NCI-H187 (cell line): Measurements from ENCODE around the gene DAG1.

Experiments used
- DNase-seq, 2 experiments: peaks; one replicate each; lab custom pipeline; 2025; lab: John Stamatoyannopoulos, UW

The DAG1 gene

DNA sequence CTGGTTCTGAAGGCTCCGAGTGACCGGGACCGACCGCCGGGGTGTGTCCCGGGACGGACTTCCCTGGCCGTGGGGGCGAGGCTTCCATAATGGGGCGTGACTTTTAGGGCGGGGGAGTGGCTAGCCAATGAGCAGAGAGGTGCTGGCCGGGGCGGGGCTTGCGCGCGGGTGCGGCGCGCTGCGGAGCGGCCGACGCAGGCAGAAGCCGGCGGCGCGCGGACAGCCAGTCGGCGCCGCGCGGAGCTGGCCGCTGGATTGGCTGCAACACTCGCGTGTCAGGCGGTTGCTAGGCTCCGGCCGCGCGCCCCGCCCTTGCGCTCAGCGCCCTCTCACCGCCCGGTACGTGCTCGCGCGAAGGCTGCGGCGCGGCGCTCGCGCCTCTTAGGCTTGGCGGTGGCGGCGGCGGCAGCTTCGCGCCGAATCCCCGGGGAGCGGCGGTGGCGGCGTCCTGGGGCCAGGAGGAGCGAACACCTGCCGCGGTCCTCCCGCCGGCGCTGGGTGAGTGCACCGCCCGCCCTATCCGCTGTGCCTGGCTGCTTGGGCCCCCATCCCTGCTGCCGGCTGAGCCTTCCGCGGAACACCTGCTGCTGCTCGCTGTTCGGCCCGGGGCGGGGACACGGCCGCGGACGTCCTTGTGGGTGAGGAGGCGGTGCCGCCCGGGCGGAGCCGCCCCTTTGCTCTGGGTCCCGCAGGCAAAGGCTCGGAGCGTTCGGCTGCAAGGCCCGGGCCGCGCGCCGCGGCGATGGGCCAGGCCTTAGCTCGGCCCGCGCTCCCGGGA is at the start of gene DAG1:
Gene DAG1 (plus strand): TSS at position 332 of the 778 bp plus-strand sequence. CDS start 40,268 bp downstream, outside the sequence.
- DNase-seq: peak; percentile 77 to 84

DNA sequence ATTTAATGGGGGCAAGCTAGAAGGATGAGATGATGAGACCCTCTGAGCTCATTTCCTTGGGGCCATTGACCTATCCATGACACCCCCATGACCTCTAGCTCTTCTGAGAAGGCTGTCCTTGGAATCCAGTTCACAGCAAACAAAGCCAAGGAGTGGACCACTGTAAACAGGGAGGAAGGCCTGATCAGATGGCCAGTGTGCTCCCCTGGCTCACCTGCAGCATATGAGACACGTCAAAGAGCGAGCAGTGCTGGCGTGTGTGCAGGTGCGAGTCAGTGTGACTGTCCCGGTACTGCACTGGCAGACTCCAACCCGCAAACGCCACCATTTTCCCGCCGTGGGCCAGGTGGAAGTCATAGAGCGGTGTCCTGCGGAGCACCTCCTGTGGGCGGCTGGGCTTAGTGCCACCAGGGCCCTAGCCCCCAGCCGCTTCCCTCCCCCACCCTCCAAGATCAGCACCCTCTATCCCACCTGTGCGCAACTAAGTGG is 48.1 kb upstream of the DAG1 start:
- DNase-seq: no peak

DNA sequence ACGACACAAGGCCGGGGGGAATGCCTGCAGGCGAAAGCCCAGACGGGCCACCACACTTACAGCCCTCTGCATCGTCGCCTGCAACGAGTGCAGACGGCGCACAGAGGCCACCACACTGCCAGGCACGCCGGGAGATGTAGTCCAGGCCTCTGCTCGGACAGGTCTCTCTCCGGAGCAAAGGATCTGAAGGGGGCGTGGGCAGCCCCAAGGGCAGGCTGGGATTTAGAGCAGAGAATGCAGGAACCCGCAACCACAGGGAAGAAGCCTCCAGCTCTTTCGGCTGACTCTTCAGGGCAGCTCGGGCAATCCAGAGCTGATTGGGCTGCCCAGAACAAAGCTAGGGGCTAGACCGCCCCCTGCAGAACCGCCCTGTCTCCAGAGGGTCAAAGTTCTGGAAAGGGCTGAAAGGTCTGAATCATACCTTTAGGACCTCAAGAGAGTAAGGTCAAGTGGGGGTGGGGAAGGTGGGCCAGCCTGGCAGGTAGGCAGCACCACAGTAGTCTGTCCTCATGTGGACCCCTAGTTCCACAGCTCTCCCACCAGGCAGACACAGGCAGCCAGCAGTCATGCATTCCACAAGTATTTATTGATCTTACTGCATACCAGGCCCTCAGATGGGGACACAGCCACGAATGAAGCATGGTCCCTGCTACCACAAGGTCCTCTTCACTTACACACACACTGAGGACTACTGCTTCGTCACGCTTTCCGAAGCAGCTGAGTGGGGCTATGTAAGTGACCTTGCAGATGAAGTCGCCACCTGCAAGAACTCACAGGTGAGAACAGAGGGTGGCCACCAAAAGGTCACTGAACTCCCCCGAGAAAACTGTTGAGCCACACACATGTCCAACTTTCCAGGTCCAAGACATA is 47.5 kb upstream of the DAG1 start, which contains the start of gene AMT:
Gene AMT (minus strand): TSS at position 95 of the 870 bp plus-strand sequence. CDS start 23 bp downstream, at position 72.
- DNase-seq: no peak

DNA sequence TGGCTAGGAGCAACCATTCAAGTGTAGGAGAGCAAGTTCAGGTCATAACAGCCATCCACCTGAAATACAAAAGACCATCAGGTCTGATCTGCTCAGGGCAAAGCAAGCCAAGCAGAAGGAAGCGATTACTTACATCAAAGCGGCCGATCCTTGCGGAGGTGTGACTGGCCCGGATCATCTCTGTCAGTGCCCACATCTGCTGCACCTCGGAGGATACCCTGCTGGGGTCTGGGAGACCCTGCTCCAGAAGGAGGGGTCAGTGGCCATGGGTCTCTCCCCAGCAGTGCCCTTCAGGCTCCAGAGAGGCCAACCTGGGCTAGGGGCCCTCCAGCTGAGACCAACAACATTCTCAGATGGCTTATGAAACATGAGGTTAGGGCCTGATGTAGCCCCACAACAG is 45.3 kb upstream of the DAG1 start:
- DNase-seq: no peak

DNA sequence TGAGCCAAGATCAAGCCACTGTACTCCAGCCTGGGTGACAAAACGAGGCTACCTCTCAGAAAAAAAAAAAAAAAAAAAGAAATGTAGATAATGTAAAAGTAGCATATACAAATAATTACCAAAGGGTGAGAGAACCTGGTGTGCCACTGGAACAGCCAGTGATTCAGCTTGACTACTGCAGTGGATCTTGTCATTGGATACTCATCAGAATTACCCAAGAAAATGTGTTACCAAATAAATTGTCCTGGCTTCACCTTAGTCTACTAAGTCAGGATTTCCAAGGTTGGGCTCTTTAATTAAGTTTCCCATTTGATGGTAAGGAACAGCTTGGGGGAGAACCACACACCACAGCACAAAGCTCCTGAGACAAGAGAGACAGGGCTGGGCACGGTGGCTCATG is 42.5 kb upstream of the DAG1 start:
- no peak for DNase-seq

DNA sequence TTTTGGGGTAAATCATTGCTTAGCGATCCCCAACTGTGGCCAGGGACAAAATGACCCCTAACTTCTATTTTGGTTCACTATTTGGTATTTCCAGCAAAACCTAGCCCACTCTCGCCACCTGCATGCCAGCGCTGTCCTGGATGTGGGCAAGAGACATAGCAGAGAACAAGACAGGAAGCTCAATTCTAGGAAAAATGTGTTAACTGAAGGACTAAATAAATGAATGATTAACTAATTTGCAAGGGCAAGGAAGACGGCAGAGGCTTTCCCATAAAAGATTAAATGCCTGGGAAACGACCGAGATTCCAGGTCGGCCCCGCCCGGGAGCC is 41.4 kb upstream of the DAG1 start:
- DNase-seq: no peak

DNA sequence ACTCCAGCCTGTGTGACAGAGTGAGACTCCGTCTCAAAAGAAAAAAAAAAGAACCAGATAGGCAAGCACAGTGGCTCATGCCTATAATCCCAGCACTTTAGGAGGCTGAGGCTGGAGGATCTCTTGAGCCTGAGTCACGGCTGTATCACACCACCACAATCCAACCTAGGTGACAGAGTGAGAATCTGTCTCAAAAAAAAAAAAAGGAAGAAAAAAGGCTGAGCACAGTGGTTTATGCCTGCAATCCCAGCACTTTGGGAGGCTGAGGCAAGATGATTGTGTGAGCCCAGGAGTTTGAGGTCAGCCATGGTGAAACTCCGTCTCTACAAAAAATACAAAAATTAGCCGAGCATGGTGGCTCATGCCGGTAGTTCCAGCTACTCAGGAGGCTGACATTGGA is 35.3 kb upstream of the DAG1 start:
- no peak for DNase-seq

DNA sequence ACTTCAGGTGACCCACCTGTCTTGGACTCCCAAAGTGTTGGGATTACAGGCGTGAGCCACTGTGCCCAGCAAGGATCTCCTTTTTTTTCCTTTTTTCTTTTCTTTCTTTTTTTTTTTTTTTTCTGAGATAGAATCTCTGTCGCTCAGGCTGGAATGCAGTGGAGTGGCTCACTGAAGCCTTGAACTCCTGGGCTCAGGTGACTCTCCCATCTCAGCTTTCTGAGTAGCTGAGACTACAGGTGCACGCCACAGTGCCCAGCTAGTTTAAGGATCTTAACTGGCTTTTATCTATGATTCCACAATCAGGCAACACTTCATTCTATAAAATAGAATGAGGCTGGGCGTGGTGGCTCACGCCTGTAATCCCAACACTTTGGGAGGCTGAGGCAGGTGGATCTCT is 24.7 kb upstream of the DAG1 start:
- DNase-seq: no peak

DNA sequence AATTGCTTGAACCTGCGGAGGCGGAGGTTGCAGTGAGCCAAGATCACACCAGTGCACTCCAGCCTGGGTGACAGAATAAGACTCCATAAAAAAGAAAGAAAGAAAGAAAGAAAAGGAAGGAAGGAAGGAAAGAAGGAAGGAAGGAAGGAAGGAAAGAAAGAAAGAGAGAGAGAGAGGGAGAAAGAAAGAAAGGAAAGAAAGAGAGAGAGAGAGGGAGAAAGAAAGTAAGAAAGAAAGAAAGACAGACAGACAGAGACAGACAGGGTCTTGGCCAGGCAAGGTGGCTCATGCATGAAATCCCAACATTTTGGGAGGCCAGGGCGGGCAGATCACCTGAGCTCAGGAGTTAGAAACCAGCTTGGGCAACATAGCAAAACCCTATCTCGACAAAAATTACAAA is 16.4 kb upstream of the DAG1 start:
- DNase-seq: no peak

DNA sequence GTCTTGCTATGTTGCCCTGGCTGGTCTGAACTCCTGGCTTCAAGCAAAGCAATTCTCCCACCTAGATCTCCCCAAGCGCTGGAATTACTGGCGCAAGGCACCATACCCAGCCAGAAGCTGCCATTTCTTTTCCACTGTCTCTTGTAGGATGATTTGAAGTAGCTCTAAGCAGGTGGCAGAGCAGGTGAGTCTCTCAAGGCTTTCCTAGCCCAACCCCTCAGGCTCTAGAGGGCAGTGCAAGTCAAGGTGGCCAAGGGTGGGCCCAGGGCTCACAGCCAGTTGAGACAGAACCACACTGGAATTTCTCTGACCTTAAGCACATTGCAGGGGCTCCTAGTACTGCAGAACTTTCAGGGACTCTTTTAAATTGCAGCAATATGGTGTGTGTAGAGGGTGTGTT is 15.6 kb upstream of the DAG1 start:
- DNase-seq: no peak

DNA sequence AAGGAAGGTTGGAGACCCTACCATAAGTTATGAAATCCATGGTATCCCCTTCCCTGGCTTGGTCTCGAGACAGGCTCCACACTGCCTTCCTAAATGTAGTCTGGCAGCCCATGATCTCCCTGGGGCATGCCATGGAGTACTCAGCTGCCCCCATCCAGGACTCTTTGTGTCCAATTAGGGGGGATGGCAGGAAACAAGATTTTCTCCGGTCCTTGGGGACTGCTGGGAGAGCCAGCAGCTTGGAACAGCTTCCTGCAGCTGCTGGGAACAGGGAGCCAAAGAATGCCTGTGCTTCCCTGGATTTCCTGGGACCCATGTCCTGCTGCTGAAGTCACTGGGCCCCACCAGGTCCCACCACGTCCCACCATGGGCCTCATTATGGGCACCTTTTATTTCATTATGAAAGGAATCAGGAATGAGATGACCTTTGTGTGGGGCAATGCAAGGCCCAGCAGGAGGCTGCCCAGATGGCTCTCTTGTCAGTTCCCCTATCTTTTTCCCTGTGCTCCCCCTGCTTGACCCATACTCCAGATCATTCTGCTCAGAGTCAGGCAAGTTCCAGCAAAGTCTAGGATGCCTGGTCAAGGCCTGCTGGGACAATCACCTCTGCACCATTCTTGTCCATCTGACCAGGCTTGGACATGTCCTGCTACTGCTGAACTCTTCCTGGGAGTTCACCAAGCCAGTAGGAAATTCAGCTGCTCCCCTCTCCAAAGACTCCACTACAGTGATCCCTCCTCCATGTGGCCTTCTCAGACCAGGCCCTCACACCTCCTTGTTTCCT is 15.0 kb upstream of the DAG1 start:
- DNase-seq: no peak

DNA sequence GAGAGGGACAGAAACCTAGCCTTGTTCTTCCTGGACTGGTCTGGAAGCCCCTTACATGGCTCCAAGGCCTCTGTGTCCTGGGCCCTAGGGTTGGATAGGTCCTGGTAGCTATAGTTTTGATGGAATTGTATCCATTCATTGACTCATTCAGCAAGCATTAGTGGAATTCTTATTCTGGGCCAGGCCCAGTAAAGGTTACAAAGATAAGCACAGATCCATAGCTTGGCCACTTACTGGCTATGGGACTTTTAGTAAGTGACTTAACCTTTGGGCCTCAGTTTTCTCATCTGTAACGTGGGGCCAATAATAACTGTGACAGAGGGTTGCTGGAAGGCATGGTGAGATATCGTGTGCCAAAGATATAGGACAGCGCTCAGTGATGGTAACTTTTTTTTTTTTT is 13.6 kb upstream of the DAG1 start:
- DNase-seq: no peak

DNA sequence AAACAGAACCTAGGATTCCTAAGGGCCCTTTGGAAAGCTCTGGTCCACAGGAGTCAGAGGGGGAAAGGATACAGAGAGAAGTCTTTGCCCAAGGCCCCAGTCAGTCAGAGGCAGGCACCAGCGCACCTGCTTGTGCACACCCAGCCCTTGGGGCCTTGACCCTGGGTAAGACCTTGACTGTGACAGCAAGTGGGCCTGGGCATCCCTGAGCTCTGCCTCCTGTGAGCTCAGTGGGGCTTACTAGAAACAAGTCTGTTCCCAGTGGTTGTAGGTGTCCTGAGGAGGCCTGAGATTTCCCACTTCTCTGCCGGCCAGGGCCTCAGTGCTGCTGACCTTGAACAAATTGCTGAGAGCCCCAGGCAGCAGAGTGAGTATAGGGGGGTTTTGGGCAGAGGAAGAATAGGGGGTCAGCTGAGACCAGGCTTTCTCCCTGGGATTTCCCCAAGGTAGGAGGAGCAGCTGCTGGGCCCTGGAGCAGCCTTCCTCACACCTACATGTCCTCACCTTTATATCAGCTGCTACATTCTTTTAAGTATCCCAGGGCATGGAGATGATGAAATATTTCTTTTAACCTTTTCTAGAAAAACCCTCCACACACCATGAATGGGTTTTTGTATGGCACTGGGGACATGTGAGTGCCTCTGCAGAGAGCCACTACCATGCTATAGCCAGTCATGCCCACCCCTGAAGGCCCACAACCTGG is 9.7 kb upstream of the DAG1 start:
- no peak for DNase-seq

DNA sequence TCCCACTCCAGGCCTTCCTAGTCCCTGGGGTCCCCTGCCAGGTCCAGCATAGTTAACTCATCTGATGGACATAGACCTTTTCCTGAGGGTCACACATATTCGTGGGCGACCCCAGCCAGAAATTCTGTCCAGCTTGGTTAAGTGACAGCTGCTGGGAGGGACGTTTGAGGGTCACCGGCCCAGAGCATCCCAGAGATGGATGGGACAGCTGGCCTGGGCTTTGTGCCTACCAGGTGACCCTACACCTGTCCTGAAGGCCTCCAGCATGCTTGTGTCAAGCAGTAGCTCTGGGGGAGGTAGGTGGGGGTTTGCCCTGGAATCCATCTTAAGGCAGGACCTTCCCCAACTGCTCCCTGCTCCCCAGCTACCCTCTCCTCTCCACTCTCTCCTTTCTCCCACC is 9.1 kb upstream of the DAG1 start:
- no peak for DNase-seq

DNA sequence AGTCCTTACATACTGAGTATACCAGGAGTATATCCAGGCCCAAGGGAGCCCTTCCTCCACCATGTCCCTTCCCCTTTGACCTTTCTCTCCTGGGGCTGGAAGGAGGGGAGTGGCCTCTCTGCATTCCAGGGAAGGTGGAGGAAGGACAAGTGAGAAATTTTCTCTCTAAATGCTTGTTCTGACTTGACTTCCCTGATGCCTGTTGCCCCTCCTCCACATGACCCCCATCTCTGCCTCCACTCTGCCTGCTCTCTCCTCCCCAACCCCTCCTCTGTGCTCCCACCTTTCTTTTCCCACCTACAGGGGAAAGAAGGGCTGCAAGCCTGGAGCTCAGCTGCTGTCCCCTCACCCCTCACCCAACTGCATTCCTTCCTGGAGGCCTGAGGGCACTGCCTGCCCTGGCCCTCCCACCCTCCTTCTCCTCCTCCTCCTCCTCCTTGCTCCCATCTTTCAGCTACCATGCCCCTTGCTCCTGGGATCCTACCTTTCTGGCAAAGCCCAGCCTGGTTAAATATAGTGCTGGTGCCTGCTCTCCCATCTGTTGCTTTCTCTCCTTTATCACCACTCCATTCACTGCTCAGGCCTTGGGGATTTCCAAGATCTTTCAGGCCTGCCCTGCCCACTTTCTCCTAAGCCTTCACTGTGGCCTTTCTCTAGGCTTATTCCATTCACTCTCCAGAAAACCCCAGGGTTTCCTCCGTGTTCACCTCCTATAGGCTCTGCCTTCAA is 8.5 kb upstream of the DAG1 start:
- no peak for DNase-seq

DNA sequence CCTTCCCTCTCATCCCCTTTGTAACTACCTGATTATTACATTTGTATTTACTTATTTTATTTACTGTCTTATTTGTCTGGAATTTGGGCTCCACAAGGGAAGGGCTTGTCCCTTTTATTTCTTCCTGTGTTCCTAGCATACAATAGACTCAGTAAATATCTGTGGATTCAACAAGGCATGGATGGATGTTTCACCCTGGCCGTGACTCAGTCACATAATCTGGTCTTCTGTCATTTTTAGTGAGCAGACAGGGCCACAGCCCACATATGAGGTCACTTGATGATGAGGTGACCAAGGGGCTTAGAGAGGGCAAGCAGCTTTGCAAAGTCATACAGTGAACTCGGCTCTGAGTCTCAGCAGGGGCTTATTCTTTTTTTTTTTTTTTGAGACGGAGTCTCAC is 7.8 kb upstream of the DAG1 start:
- no peak for DNase-seq

DNA sequence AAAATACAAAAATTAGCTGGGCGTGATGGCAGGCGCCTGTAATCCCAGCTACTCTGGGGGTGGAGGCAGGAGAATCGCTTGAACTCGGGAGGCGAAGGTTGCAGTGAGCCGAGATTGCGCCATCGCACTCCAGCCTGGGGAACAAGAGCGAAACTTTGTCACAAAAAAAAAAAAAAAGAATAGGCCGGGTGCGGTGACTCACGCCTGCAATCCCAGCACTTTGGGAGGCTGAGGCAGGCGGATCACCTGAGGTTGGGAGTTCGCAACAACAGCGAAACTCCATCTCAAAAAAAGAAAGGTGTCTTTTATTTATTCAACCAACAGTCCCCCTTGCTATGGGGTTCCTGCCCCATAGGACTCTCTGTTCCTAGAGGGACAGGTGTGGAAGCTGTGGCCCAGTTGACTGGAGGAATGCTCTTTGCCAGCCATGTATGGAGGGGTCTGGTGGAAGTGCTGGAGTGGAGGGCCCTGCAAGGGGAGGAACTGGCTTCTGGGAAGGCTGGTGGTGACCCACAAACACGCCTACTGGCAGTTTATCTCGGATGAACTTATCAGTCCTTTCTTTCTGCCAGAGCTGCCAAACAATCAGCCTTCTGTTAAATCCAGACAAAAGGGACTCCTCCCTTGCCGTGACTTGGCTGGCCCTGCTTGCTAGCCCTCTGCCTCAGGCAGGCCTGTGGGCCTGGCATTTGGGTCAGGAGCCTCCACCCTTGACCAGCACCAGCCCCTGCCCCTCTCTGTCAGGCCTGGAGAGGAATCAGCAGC is 4.6 kb upstream of the DAG1 start:
- DNase-seq: no peak

DNA sequence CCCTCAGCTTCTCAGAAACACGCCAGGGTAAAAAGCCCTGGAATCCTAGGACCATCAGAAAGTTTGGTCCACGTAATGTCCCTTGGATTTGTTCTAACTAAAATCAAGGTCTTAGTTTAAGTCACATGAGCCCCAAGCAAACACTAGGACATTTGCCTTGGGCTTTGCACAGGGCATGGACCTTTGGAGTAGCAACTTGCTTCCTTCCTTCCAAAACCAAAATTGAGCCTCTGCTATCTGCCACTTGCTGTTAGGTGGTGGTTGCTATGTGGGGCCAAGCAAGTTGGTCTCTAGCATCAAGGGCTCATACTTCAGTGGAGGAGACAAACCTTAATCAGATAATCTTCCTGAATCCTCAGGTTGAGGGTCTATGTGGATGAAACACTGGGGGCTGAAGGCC is 4.0 kb upstream of the DAG1 start:
- DNase-seq: no peak

DNA sequence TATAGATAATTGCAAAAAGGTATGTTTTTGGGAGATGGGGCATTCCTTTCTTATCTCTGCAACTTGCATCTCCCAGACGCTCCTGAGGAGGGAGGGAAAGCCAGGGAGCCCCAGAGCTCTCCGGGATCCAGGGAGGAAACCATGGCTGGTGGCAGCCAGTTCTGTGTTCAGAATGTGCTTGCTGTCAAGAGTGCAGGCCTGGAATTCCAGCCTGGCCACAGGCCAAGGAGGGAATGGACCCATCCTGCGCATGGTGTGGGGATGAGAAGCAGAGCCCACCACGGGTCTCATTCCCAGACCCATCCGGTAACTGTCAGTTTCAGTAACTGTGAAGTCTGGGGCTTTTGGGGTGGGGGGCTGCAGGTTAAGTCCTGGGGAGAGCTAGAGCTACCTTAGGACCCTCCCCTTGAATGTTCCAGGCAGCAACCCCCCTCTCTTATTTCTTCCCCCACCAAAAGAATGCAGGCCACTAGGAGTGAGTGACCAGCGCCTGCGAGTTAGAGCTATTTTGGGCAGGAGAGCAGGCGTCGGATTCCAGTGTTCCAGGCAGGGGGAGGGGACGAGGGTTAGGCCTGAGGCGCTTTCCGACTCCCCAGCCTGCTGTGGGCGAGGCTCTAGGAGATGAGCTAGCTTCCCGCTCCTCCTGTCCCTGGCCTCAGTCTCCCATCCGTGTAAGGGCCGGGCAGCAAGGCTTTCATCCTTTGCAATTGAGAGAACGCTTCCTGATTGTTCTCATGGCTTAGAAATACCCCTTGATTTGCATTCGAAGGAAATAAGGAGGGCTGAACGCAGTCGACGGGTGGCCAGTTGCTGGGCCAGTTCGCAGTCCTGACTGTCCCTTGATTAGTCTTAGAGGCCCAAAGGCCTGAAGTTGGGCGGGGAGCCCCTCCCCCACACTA is 781 bp upstream of the DAG1 start:
- DNase-seq: no peak
